Stimulated activated CD4-positive, alpha-beta T cell treated with anti-CD3 and anti-CD28 coated beads, Interleukin-2, amount 100 ng/mL, for 24 hours (primary cell): ENCODE results near the gene SPP1.

Experiments used
- DNase-seq, 2 donors: peaks; one replicate each; pipeline ENCODE4 v3.0.0-alpha.2; 2020

The SPP1 gene

GRCh38 chr4:87956501-87956900 is 19.0 kb upstream of the SPP1 start:
- no peak for DNase-seq

- DNase-seq: no peak
These were observed 18.5 kb upstream of the SPP1 start for GRCh38 chr4:87957061-87957460.

GRCh38 chr4:87961993-87962392 is 13.5 kb upstream of the SPP1 start:
- no peak for DNase-seq

- no peak for DNase-seq
These were observed 12.9 kb upstream of the SPP1 start for GRCh38 chr4:87962398-87963146.

GRCh38 chr4:87965501-87965975 is 10.0 kb upstream of the SPP1 start:
- no peak for DNase-seq

- DNase-seq: no peak
These were observed 9.4 kb upstream of the SPP1 start for GRCh38 chr4:87966095-87966496.

- DNase-seq: no peak
These were observed 8.3 kb upstream of the SPP1 start for GRCh38 chr4:87967193-87967592.

- DNase-seq: no peak
These were observed 5.4 kb upstream of the SPP1 start for GRCh38 chr4:87970121-87970520.

- no peak for DNase-seq
These were observed 3.6 kb upstream of the SPP1 start for GRCh38 chr4:87971866-87972265.

- peak; percentile 30 to 55 for DNase-seq
These were observed 2.0 kb upstream of the SPP1 start for GRCh38 chr4:87973283-87974169.

GRCh38 chr4:87974856-87975462 is 555 bp upstream of the SPP1 start:
- DNase-seq: no peak

- no peak for DNase-seq
These were observed 2.2 kb downstream of the SPP1 start for GRCh38 chr4:87977521-87978278.

GRCh38 chr4:87978681-87979080 is 3.2 kb downstream of the SPP1 start:
- DNase-seq: no peak

GRCh38 chr4:87979810-87980209 is 4.3 kb downstream of the SPP1 start:
- DNase-seq: no peak

GRCh38 chr4:87981486-87981885 is 6.0 kb downstream of the SPP1 start:
- DNase-seq: no peak

- DNase-seq: no peak
These were observed 6.5 kb downstream of the SPP1 start for GRCh38 chr4:87982036-87982435.

GRCh38 chr4:87982446-87983010 is 7.0 kb downstream of the SPP1 start:
- DNase-seq: no peak

- DNase-seq: no peak
These were observed 8.5 kb downstream of the SPP1 start for GRCh38 chr4:87983996-87984395.

GRCh38 chr4:87985097-87985886 is 9.8 kb downstream of the SPP1 start:
- peak; percentile 29 to 37 for DNase-seq

- no peak for DNase-seq
These were observed 10.3 kb downstream of the SPP1 start for GRCh38 chr4:87985887-87986200.

- DNase-seq: no peak
These were observed 11.0 kb downstream of the SPP1 start for GRCh38 chr4:87986508-87986907.

- no peak for DNase-seq
These were observed 14.3 kb downstream of the SPP1 start for GRCh38 chr4:87989765-87990164.
